K562 (cell line): ENCODE data around the gene PIM3. TPM values are rescaled to one million over a fixed set of nuclear protein-coding genes. Genes with fewer than 3 reads are reported as not detected.

Experiments
- GATA2 ChIP-seq: sonication (generic); formaldehyde crosslinking; IDR thresholded peaks from 2 replicates; pipeline ENCODE4 v1.4.0; 2020; ENCODE audit warnings: mild to moderate bottlenecking, missing genetic modification reagents
- PCBP1 ChIP-seq: fragments of 200-400 bp; formaldehyde crosslinking; IDR thresholded peaks from 2 replicates; pipeline ENCODE4 v1.6.1; 2018; ENCODE audit warnings: mild to moderate bottlenecking, low read depth, low read length; ENCODE audit not compliant: poor library complexity, severe bottlenecking
- SIRT6 ChIP-seq: IDR thresholded peaks from one replicate; pipeline ENCODE4 v1.6.1; 2012; ENCODE audit warnings: low read depth, mild to moderate bottlenecking, control low read depth, inconsistent platforms, low read length, moderate library complexity
- ZNF311 ChIP-seq: fragments of 250-450 bp; sonication (Bioruptor Pico); IDR thresholded peaks from 2 replicates; pipeline ENCODE4 v1.4.0; 2020; ENCODE audit warnings: mild to moderate bottlenecking, moderate library complexity
- ZNF696 ChIP-seq: fragments of 250-450 bp; sonication (Bioruptor Pico); conservative IDR thresholded peaks from 2 replicates; pipeline ENCODE4 v1.4.0; 2020; ENCODE audit warnings: mild to moderate bottlenecking, moderate library complexity
- polyA plus RNA-seq, 8 experiments: library from polyadenylated mRNA; depleted of rRNA in 4 of 8; stranded (reverse) in 5 of 8; unstranded in 3 of 8; fragments of >200 nt; fragmentation: Nextera tagmentation in 2 of 8; fragmentation: Illumina TruSeq in 1 of 8; extraction: Ambion mirVana in 2 of 8; extraction: Trizol in 1 of 8; gene quantifications; 2 replicates each; pipeline versions ENCODE4 v1.2.1 to v1.2.3, GENCODE V29; 2011 to 2014; ENCODE audit warnings: inconsistent platforms in 1 of 8, missing spikeins in 1 of 8
- total RNA-seq, 7 experiments: library from RNA; depleted of rRNA in 6 of 7; stranded (reverse); fragments of >200 nt in 6 of 7; fragmentation: Illumina TruSeq in 2 of 7; extraction: Trizol in 2 of 7; gene quantifications; 2 replicates each; pipeline versions ENCODE4 v1.2.1 to v1.2.3, GENCODE V29; 2011 to 2021; ENCODE audit warnings: low replicate concordance in 1 of 7
- TF ChIP-seq, protein P1 (sequence below): fragments of 450-650 bp; formaldehyde crosslinking; IDR thresholded peaks from 2 replicates; pipeline ENCODE4 v1.4.0; 2022; ENCODE audit warnings: missing genetic modification characterization
- TF ChIP-seq, protein P2 (sequence below), 3 experiments: fragments of 200-800 bp in 1 of 3; fragments of 250-450 bp in 1 of 3; fragments of 450-650 bp in 1 of 3; sonication (Bioruptor Pico) in 1 of 3; sonication (Bioruptor generic) in 1 of 3; formaldehyde crosslinking in 1 of 3; IDR thresholded peaks; 2 replicates each; pipeline versions ENCODE4 v1.6.1 to v1.8.0; 2016 to 2022; ENCODE audit warnings: mild to moderate bottlenecking in 2 of 3, missing genetic modification characterization in 2 of 3, missing compliant biosample characterization in 1 of 3, moderate library complexity in 1 of 3
- TF ChIP-seq, protein P3 (sequence below): fragments of 250-450 bp; sonication (Bioruptor Pico); IDR thresholded peaks from 2 replicates; pipeline ENCODE4 v1.9.0; 2021; ENCODE audit warnings: mild to moderate bottlenecking
- TF ChIP-seq, protein P4 (sequence below): fragments of 450-650 bp; IDR thresholded peaks from 2 replicates; pipeline ENCODE4 v1.6.1; 2016; ENCODE audit warnings: antibody characterized with exemption
- TF ChIP-seq, protein P5 (sequence below), 2 experiments: fragments of 450-650 bp; IDR thresholded peaks; 2 replicates each; pipeline ENCODE4 v1.6.1; 2016; ENCODE audit warnings: mild to moderate bottlenecking in 2 of 2, borderline replicate concordance in 1 of 2, low read depth in 1 of 2, moderate library complexity in 1 of 2

Gene PIM3
- total and polyA plus RNA-seq, 9 of the 15 experiments (the other 6 are each of a cell fraction or from before 2014, with no cell fraction given): 0.24 to 40.5 (median 5.3) TPM

DNA sequence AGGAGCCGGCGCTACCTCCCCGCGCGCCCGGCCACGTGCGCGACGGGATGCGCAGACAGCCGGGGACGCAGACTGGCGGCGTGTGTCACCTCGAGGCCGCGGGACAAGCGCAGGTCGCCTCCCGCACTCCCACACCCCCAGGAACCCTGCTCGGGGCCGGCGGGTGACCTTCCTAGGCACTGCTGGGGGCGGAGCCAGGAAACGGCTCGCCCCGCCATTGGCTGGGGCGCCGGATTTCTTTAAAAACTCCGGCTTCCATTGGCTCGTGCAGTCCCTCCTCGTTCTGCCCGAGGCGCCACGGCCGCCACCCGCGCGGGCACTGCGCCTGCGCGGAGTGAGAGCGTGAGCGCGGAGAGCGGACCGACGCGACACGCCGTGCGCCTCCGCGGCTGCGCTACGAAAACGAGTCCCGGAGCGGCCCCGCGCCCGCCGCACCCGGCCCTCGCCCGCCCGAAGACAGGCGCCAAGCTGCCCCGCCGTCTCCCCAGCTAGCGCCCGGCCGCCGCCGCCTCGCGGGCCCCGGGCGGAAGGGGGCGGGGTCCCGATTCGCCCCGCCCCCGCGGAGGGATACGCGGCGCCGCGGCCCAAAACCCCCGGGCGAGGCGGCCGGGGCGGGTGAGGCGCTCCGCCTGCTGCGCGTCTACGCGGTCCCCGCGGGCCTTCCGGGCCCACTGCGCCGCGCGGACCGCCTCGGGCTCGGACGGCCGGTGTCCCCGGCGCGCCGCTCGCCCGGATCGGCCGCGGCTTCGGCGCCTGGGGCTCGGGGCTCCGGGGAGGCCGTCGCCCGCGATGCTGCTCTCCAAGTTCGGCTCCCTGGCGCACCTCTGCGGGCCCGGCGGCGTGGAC lies at the start of gene PIM3 (continued):
- TF ChIP-seq, protein P1, sequence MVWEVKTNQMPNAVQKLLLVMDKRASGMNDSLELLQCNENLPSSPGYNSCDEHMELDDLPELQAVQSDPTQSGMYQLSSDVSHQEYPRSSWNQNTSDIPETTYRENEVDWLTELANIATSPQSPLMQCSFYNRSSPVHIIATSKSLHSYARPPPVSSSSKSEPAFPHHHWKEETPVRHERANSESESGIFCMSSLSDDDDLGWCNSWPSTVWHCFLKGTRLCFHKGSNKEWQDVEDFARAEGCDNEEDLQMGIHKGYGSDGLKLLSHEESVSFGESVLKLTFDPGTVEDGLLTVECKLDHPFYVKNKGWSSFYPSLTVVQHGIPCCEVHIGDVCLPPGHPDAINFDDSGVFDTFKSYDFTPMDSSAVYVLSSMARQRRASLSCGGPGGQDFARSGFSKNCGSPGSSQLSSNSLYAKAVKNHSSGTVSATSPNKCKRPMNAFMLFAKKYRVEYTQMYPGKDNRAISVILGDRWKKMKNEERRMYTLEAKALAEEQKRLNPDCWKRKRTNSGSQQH (CRISPR knock-in tag): no peak
- TF ChIP-seq ZNF311 (no peak), PCBP1 (peak; percentile 44), ZNF696 (CRISPR knock-in tag) (no peak), SIRT6 (no peak), GATA2 (CRISPR knock-in tag) (no peak)
- TF ChIP-seq, protein P2, sequence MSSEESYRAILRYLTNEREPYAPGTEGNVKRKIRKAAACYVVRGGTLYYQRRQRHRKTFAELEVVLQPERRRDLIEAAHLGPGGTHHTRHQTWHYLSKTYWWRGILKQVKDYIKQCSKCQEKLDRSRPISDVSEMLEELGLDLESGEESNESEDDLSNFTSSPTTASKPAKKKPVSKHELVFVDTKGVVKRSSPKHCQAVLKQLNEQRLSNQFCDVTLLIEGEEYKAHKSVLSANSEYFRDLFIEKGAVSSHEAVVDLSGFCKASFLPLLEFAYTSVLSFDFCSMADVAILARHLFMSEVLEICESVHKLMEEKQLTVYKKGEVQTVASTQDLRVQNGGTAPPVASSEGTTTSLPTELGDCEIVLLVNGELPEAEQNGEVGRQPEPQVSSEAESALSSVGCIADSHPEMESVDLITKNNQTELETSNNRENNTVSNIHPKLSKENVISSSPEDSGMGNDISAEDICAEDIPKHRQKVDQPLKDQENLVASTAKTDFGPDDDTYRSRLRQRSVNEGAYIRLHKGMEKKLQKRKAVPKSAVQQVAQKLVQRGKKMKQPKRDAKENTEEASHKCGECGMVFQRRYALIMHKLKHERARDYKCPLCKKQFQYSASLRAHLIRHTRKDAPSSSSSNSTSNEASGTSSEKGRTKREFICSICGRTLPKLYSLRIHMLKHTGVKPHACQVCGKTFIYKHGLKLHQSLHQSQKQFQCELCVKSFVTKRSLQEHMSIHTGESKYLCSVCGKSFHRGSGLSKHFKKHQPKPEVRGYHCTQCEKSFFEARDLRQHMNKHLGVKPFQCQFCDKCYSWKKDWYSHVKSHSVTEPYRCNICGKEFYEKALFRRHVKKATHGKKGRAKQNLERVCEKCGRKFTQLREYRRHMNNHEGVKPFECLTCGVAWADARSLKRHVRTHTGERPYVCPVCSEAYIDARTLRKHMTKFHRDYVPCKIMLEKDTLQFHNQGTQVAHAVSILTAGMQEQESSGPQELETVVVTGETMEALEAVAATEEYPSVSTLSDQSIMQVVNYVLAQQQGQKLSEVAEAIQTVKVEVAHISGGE (CRISPR knock-in tag; IDR thresholded peaks at IDR 0.05): peak in 1 of 3 experiments; percentile 77; a peak in 2 of 6 replicates
- TF ChIP-seq, protein P3, sequence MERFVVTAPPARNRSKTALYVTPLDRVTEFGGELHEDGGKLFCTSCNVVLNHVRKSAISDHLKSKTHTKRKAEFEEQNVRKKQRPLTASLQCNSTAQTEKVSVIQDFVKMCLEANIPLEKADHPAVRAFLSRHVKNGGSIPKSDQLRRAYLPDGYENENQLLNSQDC: no peak
- TF ChIP-seq, protein P4, sequence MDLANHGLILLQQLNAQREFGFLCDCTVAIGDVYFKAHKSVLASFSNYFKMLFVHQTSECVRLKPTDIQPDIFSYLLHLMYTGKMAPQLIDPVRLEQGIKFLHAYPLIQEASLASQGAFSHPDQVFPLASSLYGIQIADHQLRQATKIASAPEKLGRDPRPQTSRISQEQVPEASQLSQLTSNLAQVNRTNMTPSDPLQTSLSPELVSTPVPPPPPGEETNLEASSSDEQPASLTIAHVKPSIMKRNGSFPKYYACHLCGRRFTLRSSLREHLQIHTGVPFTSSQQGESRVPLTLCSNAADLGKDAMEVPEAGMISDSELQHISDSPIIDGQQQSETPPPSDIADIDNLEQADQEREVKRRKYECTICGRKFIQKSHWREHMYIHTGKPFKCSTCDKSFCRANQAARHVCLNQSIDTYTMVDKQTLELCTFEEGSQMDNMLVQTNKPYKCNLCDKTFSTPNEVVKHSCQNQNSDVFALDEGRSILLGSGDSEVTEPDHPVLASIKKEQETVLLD: no peak
- TF ChIP-seq, protein P5, sequence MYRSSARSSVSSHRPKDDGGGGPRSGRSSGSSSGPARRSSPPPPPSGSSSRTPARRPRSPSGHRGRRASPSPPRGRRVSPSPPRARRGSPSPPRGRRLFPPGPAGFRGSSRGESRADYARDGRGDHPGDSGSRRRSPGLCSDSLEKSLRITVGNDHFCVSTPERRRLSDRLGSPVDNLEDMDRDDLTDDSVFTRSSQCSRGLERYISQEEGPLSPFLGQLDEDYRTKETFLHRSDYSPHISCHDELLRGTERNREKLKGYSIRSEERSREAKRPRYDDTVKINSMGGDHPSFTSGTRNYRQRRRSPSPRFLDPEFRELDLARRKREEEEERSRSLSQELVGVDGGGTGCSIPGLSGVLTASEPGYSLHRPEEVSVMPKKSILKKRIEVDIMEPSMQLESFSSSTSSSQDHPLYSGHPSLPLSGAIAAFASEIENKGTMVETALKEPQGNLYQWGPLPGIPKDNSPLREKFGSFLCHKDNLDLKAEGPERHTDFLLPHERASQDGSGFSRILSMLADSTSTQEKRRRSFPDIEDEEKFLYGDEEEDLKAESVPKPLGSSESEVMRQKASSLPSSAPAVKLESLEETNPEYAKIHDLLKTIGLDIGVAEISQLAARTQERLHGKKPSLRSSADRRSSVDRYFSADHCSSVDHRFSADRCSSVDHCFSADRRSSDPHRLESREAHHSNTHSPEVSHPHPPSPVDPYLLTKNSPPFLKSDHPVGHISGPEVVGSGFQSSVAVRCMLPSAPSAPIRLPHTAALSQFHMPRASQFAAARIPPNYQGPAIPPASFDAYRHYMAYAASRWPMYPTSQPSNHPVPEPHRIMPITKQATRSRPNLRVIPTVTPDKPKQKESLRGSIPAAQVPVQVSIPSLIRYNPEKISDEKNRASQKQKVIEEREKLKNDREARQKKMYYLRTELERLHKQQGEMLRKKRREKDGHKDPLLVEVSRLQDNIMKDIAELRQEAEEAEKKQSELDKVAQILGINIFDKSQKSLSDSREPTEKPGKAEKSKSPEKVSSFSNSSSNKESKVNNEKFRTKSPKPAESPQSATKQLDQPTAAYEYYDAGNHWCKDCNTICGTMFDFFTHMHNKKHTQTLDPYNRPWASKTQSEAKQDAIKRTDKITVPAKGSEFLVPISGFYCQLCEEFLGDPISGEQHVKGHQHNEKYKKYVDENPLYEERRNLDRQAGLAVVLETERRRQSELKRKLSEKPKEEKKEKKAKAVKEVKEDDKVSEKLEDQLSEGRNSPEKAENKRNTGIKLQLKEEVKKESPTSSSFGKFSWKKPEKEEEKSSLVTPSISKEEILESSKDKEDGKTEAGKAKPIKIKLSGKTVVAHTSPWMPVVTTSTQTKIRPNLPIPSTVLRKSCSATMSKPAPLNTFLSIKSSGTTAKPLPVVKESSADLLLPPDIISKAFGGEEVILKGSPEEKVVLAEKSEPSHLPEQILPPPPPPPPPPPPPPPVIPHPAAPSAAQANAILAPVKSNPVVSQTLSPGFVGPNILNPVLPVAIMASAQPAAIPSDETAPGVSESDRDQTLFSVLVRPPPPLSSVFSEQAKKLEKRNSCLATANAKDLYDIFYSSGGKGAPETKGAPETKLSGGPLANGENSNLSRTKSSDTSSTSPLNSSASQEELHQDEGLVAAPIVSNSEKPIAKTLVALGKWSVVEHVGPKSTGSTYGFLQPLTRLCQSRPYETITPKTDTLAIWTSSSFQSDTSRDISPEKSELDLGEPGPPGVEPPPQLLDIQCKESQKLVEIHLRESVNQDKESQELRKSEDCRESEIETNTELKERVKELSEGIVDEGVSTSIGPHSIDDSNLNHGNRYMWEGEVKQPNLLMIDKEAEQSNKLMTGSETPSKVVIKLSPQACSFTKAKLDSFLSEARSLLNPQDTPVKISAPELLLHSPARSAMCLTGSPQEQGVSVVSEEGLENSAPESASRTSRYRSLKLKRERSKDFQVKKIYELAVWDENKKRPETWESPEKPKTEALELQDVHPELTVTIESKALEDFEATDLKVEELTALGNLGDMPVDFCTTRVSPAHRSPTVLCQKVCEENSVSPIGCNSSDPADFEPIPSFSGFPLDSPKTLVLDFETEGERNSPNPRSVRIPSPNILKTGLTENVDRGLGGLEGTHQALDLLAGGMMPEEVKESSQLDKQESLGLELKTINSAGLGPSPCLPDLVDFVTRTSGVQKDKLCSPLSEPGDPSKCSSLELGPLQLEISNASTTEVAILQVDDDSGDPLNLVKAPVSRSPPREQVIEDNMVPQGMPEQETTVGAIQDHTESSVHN (IDR thresholded peaks at IDR 0.05; ENCODE audit: borderline replicate concordance in 1 of 2, low read depth in 1 of 2): no peak
